Activated CD4-positive, alpha-beta T cell treated with anti-CD3 and anti-CD28 coated beads for 36 hours (primary cell): ENCODE results near the gene MMP28. TPM values are rescaled to one million over a fixed set of nuclear protein-coding genes. Genes with fewer than 3 reads are reported as not detected.
A peak's percentile ranks its signal among the peaks of the same experiment; 100 is the strongest.

Experiments
- ATAC-seq: fragments of 200-7000 bp; cut with Tn5 transposase; one replicate; pipeline ENCODE4 v1.10.0; 2021; ENCODE audit warnings: mild to moderate bottlenecking, moderate library complexity
- CTCF ChIA-PET: fragments of 350-600 bp; sonication (Branson Sonifier 250); formaldehyde crosslinking; loops from one replicate; lab custom pipeline; 2021; ENCODE audit warnings: antibody characterized with exemption; lab: Charles Lee
- POLR2A ChIA-PET: fragments of 350-600 bp; sonication (Branson Sonifier 250); formaldehyde crosslinking; loops from one replicate; lab custom pipeline; 2021; ENCODE audit warnings: antibody characterized with exemption, inconsistent platforms; lab: Charles Lee
- DNase-seq: peaks from one replicate; pipeline ENCODE4 v3.0.0-alpha.2; 2020
- H3K27ac Mint-ChIP-seq: one replicate; pipeline ENCODE4 v1.8.0; 2021; ENCODE audit warnings: mixed read lengths
- H3K27me3 Mint-ChIP-seq: one replicate; pipeline ENCODE4 v1.8.0; 2021; ENCODE audit warnings: mixed read lengths
- H3K36me3 Mint-ChIP-seq: one replicate; pipeline ENCODE4 v1.8.0; 2021; ENCODE audit warnings: low read depth, mixed read lengths
- H3K4me1 Mint-ChIP-seq: one replicate; pipeline ENCODE4 v1.8.0; 2021; ENCODE audit warnings: mixed read lengths
- H3K4me3 Mint-ChIP-seq: one replicate; pipeline ENCODE4 v1.8.0; 2021; ENCODE audit warnings: mild to moderate bottlenecking, moderate library complexity, mixed read lengths
- H3K9me3 Mint-ChIP-seq: one replicate; pipeline ENCODE4 v1.8.0; 2021; ENCODE audit warnings: low read depth, mixed read lengths
- intact Hi-C, 2 experiments: fragments of 100-400 bp; cut with DNase I in 1 of 2; cut with micrococcal nuclease in 1 of 2; formaldehyde crosslinking; loops; one replicate each; pipeline versions ENCODE4 v1.14.2 to v1.15.1; 2022 to 2024; cut with DNase I, micrococcal nuclease
- total RNA-seq, 2 experiments: library from RNA; stranded (reverse); gene quantifications; one replicate each; pipeline ENCODE4 v1.2.3, GENCODE V29; 2021

Gene MMP28
- total RNA-seq, 2 experiments from 2014 or later = 0.09 TPM; not detected in 1

GRCh38 chr17:35801583-35802224 lies 6.3 kb upstream of the MMP28 start:
- intact Hi-C loops = loop anchor here in 1 of 2 experiments (10.0 kb wide), 1 partner anchor 367 kb away; the partner anchor contains the start of gene SLFN12
- ChIA-PET POLR2A (interaction anchor here (0.6 kb wide), 1 partner anchor 31 kb away, joined by 3 read pairs; no protein-coding TSS in a partner anchor), CTCF (interaction anchor here (0.7 kb wide), 1 partner anchor 38 kb away, joined by 7 read pairs; no protein-coding TSS in a partner anchor)
- H3K9me3 Mint-ChIP-seq = no peaks in the 10 kb centered on the region
- peak overlapping the region; percentile 63 for H3K27ac Mint-ChIP-seq
- ATAC-seq (peak; percentile 6), DNase-seq (peak; percentile 35)
- H3K36me3 Mint-ChIP-seq = no peaks in the 10 kb centered on the region
- H3K27me3 Mint-ChIP-seq = peaks cover 4% of the 10 kb centered on the region
- peaks cover 29% of the 10 kb centered on the region for H3K4me1 Mint-ChIP-seq
- H3K4me3 Mint-ChIP-seq = no peak overlapping the region

DNA sequence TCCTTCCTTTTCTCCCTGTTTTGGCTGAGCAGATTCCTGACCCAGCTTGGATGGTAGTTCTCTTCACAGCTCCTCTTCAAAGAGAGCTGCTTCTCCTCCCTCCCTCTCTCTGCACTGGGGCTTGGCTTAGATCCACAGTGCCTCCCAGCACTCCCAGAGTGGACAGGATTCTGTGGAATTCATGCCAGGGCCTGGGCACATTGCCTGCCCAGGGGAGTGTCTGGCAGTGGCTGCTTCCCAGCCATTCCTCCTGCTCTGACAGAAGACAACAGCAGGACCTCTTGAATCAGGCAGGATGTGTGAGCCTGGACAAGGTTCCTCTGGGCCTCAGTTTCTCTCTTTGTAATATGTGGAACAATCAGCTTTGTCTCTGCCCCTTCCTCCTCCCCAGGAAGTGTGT lies 4.5 kb upstream of the MMP28 start:
- peaks cover 12% of the 10 kb centered on the region for H3K27me3 Mint-ChIP-seq
- ATAC-seq (no peak), DNase-seq (no peak)
- no peak overlapping the region for H3K27ac Mint-ChIP-seq
- H3K9me3 Mint-ChIP-seq = no peaks in the 10 kb centered on the region
- ChIA-PET CTCF (interaction anchor here (0.8 to 1.5 kb wide), 2 partner anchors 9 to 36 kb away, joined by 4 to 7 read pairs; partner anchors contain the start of gene TAF15), POLR2A (no interaction called here)
- H3K36me3 Mint-ChIP-seq = no peaks in the 10 kb centered on the region
- H3K4me3 Mint-ChIP-seq = no peak overlapping the region
- intact Hi-C loops = loop anchor here in 1 of 2 experiments (10.0 kb wide), 1 partner anchor 365 kb away; the partner anchor contains the start of gene SLFN12
- peaks cover 35% of the 10 kb centered on the region for H3K4me1 Mint-ChIP-seq

- intact Hi-C loops = no loop called here
- H3K36me3 Mint-ChIP-seq = no peaks in the 10 kb centered on the region
These were observed 2.5 kb upstream of the MMP28 start for GRCh38 chr17:35797918-35798317.

GRCh38 chr17:35797370-35797769 lies 1.9 kb upstream of the MMP28 start:
- ChIA-PET CTCF (interaction anchor here (0.8 to 7.8 kb wide), 5 partner anchors 8 to 33 kb away, joined by 3 to 46 read pairs (median 13); partner anchors contain the start of gene TAF15), POLR2A (no interaction called here)
- intact Hi-C loops = no loop called here
- Mint-ChIP-seq H3K27ac (no peak overlapping the region), H3K27me3 (peaks cover 23% of the 10 kb centered on the region), H3K4me3 (no peak overlapping the region), H3K9me3 (no peaks in the 10 kb centered on the region), H3K4me1 (peaks cover 29% of the 10 kb centered on the region), H3K36me3 (no peaks in the 10 kb centered on the region)
- ATAC-seq (no peak), DNase-seq (no peak)

More at GRCh38 chr17:35797918-35798317, 2.5 kb upstream of the MMP28 start:
- DNase-seq (no peak), ATAC-seq (no peak)
- ChIA-PET POLR2A (no interaction called here), CTCF (interaction anchor here (1.3 to 7.8 kb wide), 3 partner anchors 11 to 33 kb away, joined by 3 to 46 read pairs (median 38); partner anchors contain the start of gene TAF15)
- H3K27ac Mint-ChIP-seq = no peak overlapping the region
- peaks cover 23% of the 10 kb centered on the region for H3K27me3 Mint-ChIP-seq
- no peaks in the 10 kb centered on the region for H3K9me3 Mint-ChIP-seq
- H3K4me1 Mint-ChIP-seq = peaks cover 33% of the 10 kb centered on the region
- H3K4me3 Mint-ChIP-seq = no peak overlapping the region

DNA sequence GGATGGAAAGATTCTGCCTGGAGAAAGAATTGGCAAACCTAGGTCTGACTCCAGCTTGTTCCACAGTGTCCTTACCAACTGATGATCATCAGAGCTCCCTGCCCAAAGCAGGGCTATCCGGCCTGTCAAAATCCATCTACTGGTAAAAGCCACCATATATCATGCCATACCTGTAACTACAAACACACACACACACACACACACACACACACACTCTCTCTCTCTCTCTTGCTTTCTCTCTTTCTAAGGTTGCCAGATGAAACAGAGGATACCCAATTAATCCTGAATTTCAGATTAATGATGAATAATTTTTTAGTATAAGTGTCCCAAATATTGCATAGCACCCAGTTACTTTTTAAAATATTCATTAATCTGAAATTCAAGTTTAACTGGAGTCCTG lies 1.5 kb upstream of the MMP28 start:
- H3K27ac Mint-ChIP-seq = no peak overlapping the region
- no peaks in the 10 kb centered on the region for H3K9me3 Mint-ChIP-seq
- no peak overlapping the region for H3K4me3 Mint-ChIP-seq
- ATAC-seq (no peak), DNase-seq (no peak)
- H3K4me1 Mint-ChIP-seq = peaks cover 32% of the 10 kb centered on the region
- intact Hi-C loops = no loop called here
- peaks cover 26% of the 10 kb centered on the region for H3K27me3 Mint-ChIP-seq
- POLR2A ChIA-PET = interaction anchor here (0.7 kb wide), 1 partner anchor 12 kb away, joined by 4 read pairs; the partner anchor contains the start of gene TAF15
- no peaks in the 10 kb centered on the region for H3K36me3 Mint-ChIP-seq
- CTCF ChIA-PET = interaction anchor here (0.8 to 7.8 kb wide), 7 partner anchors 8 to 32 kb away, joined by 3 to 46 read pairs (median 5); partner anchors contain the start of gene TAF15

DNA sequence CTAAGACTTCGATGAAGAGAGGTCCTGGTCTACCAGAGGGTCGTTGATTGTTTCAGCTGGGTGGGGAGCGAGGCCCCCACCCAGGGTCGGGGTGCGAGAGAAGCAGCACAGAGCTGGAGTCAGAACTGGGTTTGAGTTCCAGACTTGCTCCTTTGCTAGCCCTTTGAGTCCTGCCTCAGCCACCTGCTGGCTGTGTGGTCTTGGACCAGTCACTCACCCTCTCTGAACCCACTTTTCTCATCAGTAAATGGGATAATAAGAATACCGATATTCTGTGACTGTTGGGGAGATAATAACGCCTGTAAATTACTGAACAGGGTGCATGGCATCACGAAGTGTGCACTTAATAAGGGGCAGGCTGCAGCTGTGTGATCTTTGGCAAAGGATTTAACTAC lies 427 bp upstream of the MMP28 start:
- no peaks in the 10 kb centered on the region for H3K36me3 Mint-ChIP-seq
- H3K27me3 Mint-ChIP-seq = peaks cover 26% of the 10 kb centered on the region
- POLR2A ChIA-PET = interaction anchor here (1.4 kb wide), 1 partner anchor 13 kb away, joined by 3 read pairs; the partner anchor contains the start of gene TAF15
- H3K4me3 Mint-ChIP-seq = peak overlapping the region; percentile 67
- ATAC-seq (no peak), DNase-seq (no peak)
- CTCF ChIA-PET = interaction anchor here (1.1 to 7.8 kb wide), 7 partner anchors 9 to 31 kb away, joined by 3 to 46 read pairs (median 5); partner anchors contain the start of gene TAF15
- H3K4me1 Mint-ChIP-seq = peaks cover 21% of the 10 kb centered on the region
- peak overlapping the region; percentile 3 for H3K27ac Mint-ChIP-seq
- H3K9me3 Mint-ChIP-seq = no peaks in the 10 kb centered on the region
- intact Hi-C loops = no loop called here

- Mint-ChIP-seq H3K27ac (no peak overlapping the region), H3K9me3 (no peaks in the 10 kb centered on the region), H3K36me3 (no peaks in the 10 kb centered on the region), H3K4me1 (peaks cover 28% of the 10 kb centered on the region), H3K4me3 (no peak overlapping the region), H3K27me3 (peaks cover 26% of the 10 kb centered on the region)
- POLR2A ChIA-PET = interaction anchor here (0.5 kb wide), 1 partner anchor 192 kb away, joined by 7 read pairs; no protein-coding TSS in a partner anchor
- no peak for ATAC-seq
- CTCF ChIA-PET = interaction anchor here (2.3 to 7.8 kb wide), 2 partner anchors 16 to 30 kb away, joined by 16 to 46 read pairs; partner anchors contain the start of gene TAF15
- DNase-seq = no peak
- intact Hi-C loops = no loop called here
These were observed 2.2 kb downstream of the MMP28 start for GRCh38 chr17:35793257-35793656.

DNA sequence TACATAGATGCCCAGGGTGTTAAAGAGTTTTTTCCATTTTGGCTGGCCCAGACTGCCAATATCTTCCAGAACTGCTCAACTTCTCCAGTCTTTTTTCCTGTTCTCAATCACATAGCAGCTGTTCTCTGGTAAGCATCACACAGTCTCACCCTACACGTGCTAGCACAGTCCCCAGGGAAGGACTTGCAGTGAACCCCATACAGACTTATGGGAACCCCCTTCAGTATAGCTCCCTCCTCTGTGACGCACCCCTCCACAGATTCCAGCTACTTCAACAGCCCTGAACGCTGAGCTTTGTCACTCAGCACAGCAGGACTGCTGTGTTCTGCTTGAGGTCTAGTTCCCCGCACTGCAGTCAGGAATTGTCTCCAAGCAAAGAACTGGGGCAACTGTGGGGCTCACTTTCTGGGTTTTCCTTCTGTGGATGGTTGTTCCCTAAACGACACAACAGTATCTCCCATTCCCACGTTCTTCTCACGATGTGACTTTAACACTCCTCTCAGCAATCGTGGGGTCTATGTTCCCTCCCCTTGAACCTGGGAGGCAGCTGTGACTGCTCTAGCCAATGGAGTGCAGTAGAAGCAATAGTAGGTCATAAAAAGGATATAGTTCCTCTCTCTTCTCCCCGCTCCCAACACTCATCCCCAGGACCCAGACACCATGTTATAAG lies 3.6 kb downstream of the MMP28 start:
- Mint-ChIP-seq H3K4me1 (peaks cover 36% of the 10 kb centered on the region), H3K27ac (no peak overlapping the region), H3K9me3 (no peaks in the 10 kb centered on the region), H3K36me3 (no peaks in the 10 kb centered on the region), H3K4me3 (no peak overlapping the region), H3K27me3 (peaks cover 22% of the 10 kb centered on the region)
- ChIA-PET POLR2A (no interaction called here), CTCF (interaction anchor here (0.7 to 7.8 kb wide), 7 partner anchors 10 to 233 kb away, joined by 3 to 46 read pairs (median 5); partner anchors contain the start of gene TAF15)
- intact Hi-C loops = no loop called here
- ATAC-seq (no peak), DNase-seq (no peak)

GRCh38 chr17:35790841-35791240 lies 4.6 kb downstream of the MMP28 start:
- DNase-seq = no peak
- H3K36me3 Mint-ChIP-seq = no peaks in the 10 kb centered on the region
- no peak overlapping the region for H3K4me3 Mint-ChIP-seq
- no peak for ATAC-seq
- H3K27me3 Mint-ChIP-seq = peaks cover 16% of the 10 kb centered on the region
- intact Hi-C loops = no loop called here
- H3K4me1 Mint-ChIP-seq = peaks cover 32% of the 10 kb centered on the region
- H3K27ac Mint-ChIP-seq = no peak overlapping the region
- ChIA-PET POLR2A (no interaction called here), CTCF (interaction anchor here (0.5 to 1.8 kb wide), 4 partner anchors 9 to 697 kb away, joined by 3 to 5 read pairs (median 4); no protein-coding TSS in a partner anchor)
- no peaks in the 10 kb centered on the region for H3K9me3 Mint-ChIP-seq

GRCh38 chr17:35788477-35789368 lies 6.7 kb downstream of the MMP28 start:
- no peak overlapping the region for H3K4me3 Mint-ChIP-seq
- no peaks in the 10 kb centered on the region for H3K9me3 Mint-ChIP-seq
- ChIA-PET CTCF (interaction anchor here (0.6 to 1.9 kb wide), 8 partner anchors 11 to 958 kb away, joined by 3 to 8 read pairs (median 4); no protein-coding TSS in a partner anchor), POLR2A (no interaction called here)
- peaks cover 23% of the 10 kb centered on the region for H3K4me1 Mint-ChIP-seq
- no peaks in the 10 kb centered on the region for H3K36me3 Mint-ChIP-seq
- intact Hi-C loops = no loop called here
- no peak for DNase-seq
- H3K27ac Mint-ChIP-seq = no peak overlapping the region
- H3K27me3 Mint-ChIP-seq = peaks cover 8% of the 10 kb centered on the region
- ATAC-seq = peak; percentile 71
